NCI-H2196 treated with DMSO at 0.1 percent for 48 hours (cell line): ENCODE results near the gene RB1.

Experiments used
- DNase-seq: peaks from one replicate; lab custom pipeline; 2025; ENCODE audit not compliant: unreplicated experiment; lab: John Stamatoyannopoulos, UW

Gene RB1

DNA sequence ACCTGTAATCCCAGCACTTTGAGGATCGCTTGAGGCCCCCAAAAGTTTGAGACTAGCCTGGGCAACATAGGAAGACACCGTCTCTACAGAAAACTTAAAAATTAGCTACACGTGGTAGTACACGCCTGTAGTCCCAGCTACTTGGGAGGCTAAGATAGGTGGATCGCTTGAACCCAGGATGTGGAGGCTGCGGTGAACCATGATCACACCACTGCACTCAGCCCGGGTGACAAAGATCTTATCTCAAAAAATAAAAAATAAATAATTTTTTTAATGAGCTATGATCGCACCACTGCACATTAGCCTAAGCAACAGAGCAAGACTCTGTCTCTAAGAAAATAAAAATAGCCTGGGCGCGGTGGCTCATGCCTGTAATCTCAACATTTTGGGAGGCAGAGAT, 222.7 kb downstream of the RB1 start:
- DNase-seq = no peak

DNA sequence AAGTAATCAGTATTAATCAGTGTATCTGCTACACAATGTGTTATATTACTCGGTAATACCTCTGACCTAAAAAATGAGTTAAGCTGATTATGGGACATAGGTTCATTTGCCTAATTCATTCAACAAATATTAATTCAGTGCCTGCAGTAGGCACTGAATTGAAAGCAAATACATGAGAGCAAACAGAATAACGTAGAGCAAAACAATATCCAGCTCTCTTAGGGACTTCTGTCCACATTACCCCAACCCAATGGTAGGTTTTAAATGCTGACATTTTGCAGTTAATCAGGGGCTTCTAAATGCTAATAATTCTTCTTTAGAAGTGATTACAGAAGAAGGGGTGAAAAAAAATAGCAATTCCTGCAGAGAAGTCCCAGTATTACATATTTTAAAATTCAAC, 224.4 kb downstream of the RB1 start:
- DNase-seq = no peak

DNA sequence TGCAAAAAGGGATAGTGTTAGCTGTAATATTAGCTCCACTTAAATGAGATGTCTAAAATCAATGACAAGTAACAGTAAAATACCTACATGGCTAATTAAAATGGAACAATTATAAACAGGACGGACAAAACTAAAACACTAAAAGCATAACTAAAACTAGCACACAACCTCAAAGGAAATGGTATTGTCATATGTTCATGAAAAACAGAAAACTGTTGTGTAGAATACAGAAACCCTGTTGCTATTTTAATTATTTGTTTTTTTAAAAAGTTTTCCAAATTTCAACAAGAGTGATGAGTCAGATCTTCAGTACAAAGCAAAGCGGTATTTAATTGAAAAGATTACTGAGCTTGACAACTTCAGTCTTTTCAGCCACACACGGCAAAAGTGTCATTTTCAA, 225.2 kb downstream of the RB1 start:
- no peak for DNase-seq

DNA sequence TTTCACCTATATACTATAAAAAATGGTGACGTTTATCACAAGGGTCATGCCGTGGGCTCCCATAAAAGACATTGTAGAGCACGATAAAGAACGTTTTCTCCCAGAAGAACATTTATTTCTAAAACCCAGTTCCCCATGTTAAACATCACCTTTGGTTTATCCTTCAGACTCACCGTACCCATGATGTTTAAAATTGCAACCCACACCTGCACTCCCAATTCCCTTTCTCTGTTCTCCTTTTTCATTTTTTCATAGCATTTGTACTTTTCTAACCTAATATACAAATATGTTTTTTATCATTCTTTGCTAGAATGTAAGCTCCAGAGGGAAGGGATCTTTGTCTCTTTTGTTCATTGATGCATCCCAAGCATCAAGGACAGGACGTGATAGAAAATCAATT, 227.3 kb downstream of the RB1 start:
- no peak for DNase-seq
